ENCODE data around the gene TMEM135.
A peak's percentile ranks its signal among the peaks of the same experiment; 100 is the strongest.
"Not testable (repeated sequence)": the region's sequence is repeated elsewhere in the genome, so short reads cannot be mapped to it uniquely, and the experiment has no call there.

The TMEM135 gene

GRCh38 chr11:87141980-87142514 is 104.3 kb downstream of the TMEM135 start:
- no peak for DNase-seq (ENCODE audit: low read depth)

GRCh38 chr11:87142594-87142993 is 104.9 kb downstream of the TMEM135 start:
- no peak for DNase-seq (ENCODE audit: low read depth)

- no peak for DNase-seq (ENCODE audit: low read depth)
Measured at GRCh38 chr11:87143641-87144040, 105.9 kb downstream of the TMEM135 start.

- no peak for DNase-seq (ENCODE audit: low read depth)
Measured at GRCh38 chr11:87144252-87144651, 106.5 kb downstream of the TMEM135 start.

GRCh38 chr11:87148749-87149148 is 111.0 kb downstream of the TMEM135 start:
- DNase-seq (ENCODE audit: low read depth), result no peak

GRCh38 chr11:87149782-87150181 is 112.0 kb downstream of the TMEM135 start:
- not testable (repeated sequence) for DNase-seq (ENCODE audit: low read depth)

GRCh38 chr11:87150936-87151335 is 113.2 kb downstream of the TMEM135 start:
- peak; percentile 51 for DNase-seq (ENCODE audit: low read depth)

GRCh38 chr11:87154246-87154645 is 116.5 kb downstream of the TMEM135 start:
- no peak for DNase-seq (ENCODE audit: low read depth)

GRCh38 chr11:87156970-87157369 is 119.2 kb downstream of the TMEM135 start:
- DNase-seq (ENCODE audit: low read depth), result no peak

GRCh38 chr11:87169076-87169475 is 131.3 kb downstream of the TMEM135 start:
- DNase-seq (ENCODE audit: low read depth), result not testable (repeated sequence)

- DNase-seq (ENCODE audit: low read depth), result peak; percentile 73
Measured at GRCh38 chr11:87173185-87174039, 135.7 kb downstream of the TMEM135 start.

- no peak for DNase-seq (ENCODE audit: low read depth)
Measured at GRCh38 chr11:87174870-87175269, 137.1 kb downstream of the TMEM135 start.

- DNase-seq (ENCODE audit: low read depth), result peak; percentile 64
Measured at GRCh38 chr11:87176044-87176443, 138.3 kb downstream of the TMEM135 start.

GRCh38 chr11:87179621-87180020 is 141.9 kb downstream of the TMEM135 start:
- no peak for DNase-seq (ENCODE audit: low read depth)

- peak; percentile 8 for DNase-seq (ENCODE audit: low read depth)
Measured at GRCh38 chr11:87180742-87181141, 143.0 kb downstream of the TMEM135 start.

GRCh38 chr11:87181143-87181542 is 143.4 kb downstream of the TMEM135 start:
- DNase-seq (ENCODE audit: low read depth), result no peak

GRCh38 chr11:87185228-87185627 is 147.5 kb downstream of the TMEM135 start:
- DNase-seq (ENCODE audit: low read depth), result no peak

- DNase-seq (ENCODE audit: low read depth), result no peak
Measured at GRCh38 chr11:87187076-87187475, 149.3 kb downstream of the TMEM135 start.

- no peak for DNase-seq (ENCODE audit: low read depth)
Measured at GRCh38 chr11:87187930-87188329, 150.2 kb downstream of the TMEM135 start.

GRCh38 chr11:87188396-87188795 is 150.7 kb downstream of the TMEM135 start:
- DNase-seq (ENCODE audit: low read depth), result not testable (repeated sequence)

- DNase-seq (ENCODE audit: low read depth), result not testable (repeated sequence)
Measured at GRCh38 chr11:87188921-87189320, 151.2 kb downstream of the TMEM135 start.

GRCh38 chr11:87190071-87190470 is 152.3 kb downstream of the TMEM135 start:
- no peak for DNase-seq (ENCODE audit: low read depth)

GRCh38 chr11:87193756-87194470 is 156.2 kb downstream of the TMEM135 start:
- no peak for DNase-seq (ENCODE audit: low read depth)
